K562 (cell line): ENCODE data around the gene PILRA. TPM values are rescaled to one million over a fixed set of nuclear protein-coding genes. Genes with fewer than 3 reads are reported as not detected.
"Not testable (repeated sequence)": the region's sequence is repeated elsewhere in the genome, so short reads cannot be mapped to it uniquely, and the experiment has no call there.

Source experiments
- CBFA2T2 ChIP-seq: fragments of 450-650 bp; conservative IDR thresholded peaks from 2 replicates; pipeline ENCODE4 v1.6.1; 2017; ENCODE audit warnings: mild to moderate bottlenecking
- CREB1 ChIP-seq, 2 experiments: sonication (generic) in 1 of 2; formaldehyde crosslinking in 1 of 2; IDR thresholded peaks; 2 replicates each; pipeline versions ENCODE4 v1.6.1 to v1.8.0; 2012 to 2022; ENCODE audit warnings: inconsistent platforms in 1 of 2, mild to moderate bottlenecking in 1 of 2, missing genetic modification reagents in 1 of 2, moderate library complexity in 1 of 2
- HDAC1 ChIP-seq, 2 experiments: fragments of 450-650 bp; IDR thresholded peaks; 2 replicates each; pipeline ENCODE4 v1.6.1; 2016 to 2017; ENCODE audit warnings: inconsistent platforms in 1 of 2, mild to moderate bottlenecking in 1 of 2, moderate library complexity in 1 of 2
- HDGF ChIP-seq: fragments of 450-650 bp; IDR thresholded peaks from 2 replicates; pipeline ENCODE4 v1.6.1; 2016
- JUNB ChIP-seq: fragments of 450-650 bp; formaldehyde crosslinking; conservative IDR thresholded peaks from 2 replicates; pipeline ENCODE4 v1.4.0; 2020; ENCODE audit warnings: mild to moderate bottlenecking
- JUND ChIP-seq, 2 experiments: IDR thresholded peaks; 2 replicates in 1 of 2; 3 replicates in 1 of 2; pipeline ENCODE4 v1.6.1; 2011; ENCODE audit warnings: borderline replicate concordance in 2 of 2, low read depth in 2 of 2, low read length in 2 of 2, improper control_type of control experiment in 1 of 2, missing biosample characterization in 1 of 2, missing genetic modification characterization in 1 of 2, missing genetic modification reagents in 1 of 2
- MTA3 ChIP-seq: fragments of 450-650 bp; formaldehyde crosslinking; IDR thresholded peaks from 2 replicates; pipeline ENCODE4 v1.6.1; 2017; ENCODE audit warnings: mild to moderate bottlenecking, borderline replicate concordance
- NFE2 ChIP-seq: IDR thresholded peaks from 2 replicates; pipeline ENCODE4 v1.6.1; 2014; ENCODE audit warnings: antibody characterized with exemption, low read depth
- POLR2A ChIP-seq: fragments of 450-650 bp; conservative IDR thresholded peaks from 2 replicates; pipeline ENCODE4 v1.6.1; 2016
- SIN3A ChIP-seq, 2 experiments: fragments of 150-350 bp in 1 of 2; IDR thresholded peaks; 2 replicates each; pipeline ENCODE4 v1.6.1; 2011 to 2016; ENCODE audit warnings: borderline replicate concordance in 2 of 2, low read depth in 2 of 2, low read length in 2 of 2, mild to moderate bottlenecking in 2 of 2, moderate library complexity in 2 of 2; ENCODE audit not compliant: control insufficient read depth in 1 of 2
- SMAD4 ChIP-seq: fragments of 250-450 bp; sonication (Bioruptor Pico); conservative IDR thresholded peaks from 2 replicates; pipeline ENCODE4 v1.8.0; 2021; ENCODE audit warnings: inconsistent platforms, mild to moderate bottlenecking, moderate library complexity
- TRIM24 ChIP-seq, 2 experiments: fragments of 450-650 bp; IDR thresholded peaks; 2 replicates each; pipeline ENCODE4 v1.6.1; 2016
- TRIM28 ChIP-seq: fragments of 450-650 bp; IDR thresholded peaks from 2 replicates; pipeline ENCODE4 v1.6.1; 2017
- polyA plus RNA-seq, 8 experiments: library from polyadenylated mRNA; depleted of rRNA in 4 of 8; stranded (reverse) in 5 of 8; unstranded in 3 of 8; fragments of >200 nt; fragmentation: Nextera tagmentation in 2 of 8; fragmentation: Illumina TruSeq in 1 of 8; extraction: Ambion mirVana in 2 of 8; extraction: Trizol in 1 of 8; gene quantifications; 2 replicates each; pipeline versions ENCODE4 v1.2.1 to v1.2.3, GENCODE V29; 2011 to 2014; ENCODE audit warnings: inconsistent platforms in 1 of 8, missing spikeins in 1 of 8
- total RNA-seq, 7 experiments: library from RNA; depleted of rRNA in 6 of 7; stranded (reverse); fragments of >200 nt in 6 of 7; fragmentation: Illumina TruSeq in 2 of 7; extraction: Trizol in 2 of 7; gene quantifications; 2 replicates each; pipeline versions ENCODE4 v1.2.1 to v1.2.3, GENCODE V29; 2011 to 2021; ENCODE audit warnings: low replicate concordance in 1 of 7
- TF ChIP-seq, protein P1 (sequence below), 2 experiments: fragments of 200-800 bp in 1 of 2; sonication (Bioruptor generic) in 1 of 2; sonication (generic) in 1 of 2; formaldehyde crosslinking in 1 of 2; IDR thresholded peaks in 1 of 2; conservative IDR thresholded peaks in 1 of 2; 2 replicates each; pipeline versions ENCODE4 v1.5.0 to v1.6.1; 2016 to 2020; ENCODE audit warnings: missing compliant biosample characterization in 1 of 2, missing genetic modification characterization in 1 of 2, missing genetic modification reagents in 1 of 2
- TF ChIP-seq, protein P2 (sequence below): fragments of 250-450 bp; sonication (Bioruptor Pico); IDR thresholded peaks from 2 replicates; pipeline ENCODE4 v1.4.0; 2020

The PILRA gene
- total and polyA plus RNA-seq, 9 of the 15 experiments (the other 6 are each of a cell fraction or from before 2014, with no cell fraction given): 0.13 to 1.8 (median 0.62) TPM

DNA sequence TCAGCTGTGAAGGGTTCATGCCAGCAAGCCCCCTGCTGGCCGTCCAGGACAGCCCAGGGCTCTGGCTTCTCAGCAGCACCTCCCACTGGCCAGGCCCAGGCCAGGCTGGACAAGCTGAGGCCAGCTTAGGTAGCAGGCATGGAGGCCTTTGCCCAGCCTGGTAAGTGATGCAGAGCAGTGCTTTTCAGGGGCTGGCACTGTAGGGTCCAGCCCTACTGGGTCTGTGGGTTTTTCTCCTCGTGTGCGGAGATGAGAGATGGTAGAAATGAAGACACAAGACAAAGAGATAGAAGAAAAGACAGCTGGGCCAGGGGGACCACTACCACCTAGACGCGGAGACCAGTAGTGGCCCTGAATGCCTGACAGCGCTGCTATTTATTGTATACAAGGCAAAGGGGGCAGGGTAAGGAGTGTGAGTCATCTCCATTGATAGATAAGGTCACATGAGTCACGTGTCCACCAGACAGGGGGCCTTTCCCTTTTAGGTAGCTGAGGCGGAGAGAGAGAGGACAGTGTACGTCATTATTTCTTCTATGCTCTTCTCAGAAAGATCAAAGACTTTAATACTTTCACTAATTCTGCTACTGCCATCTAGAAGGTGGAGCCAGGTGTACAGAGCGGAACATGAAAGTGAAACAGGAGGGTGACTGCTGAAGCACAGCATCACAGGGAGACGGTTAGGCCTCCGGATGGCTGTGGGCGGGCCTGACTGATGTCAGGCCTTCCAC lies 28.6 kb upstream of the PILRA start (continued):
- TF ChIP-seq, protein P1, sequence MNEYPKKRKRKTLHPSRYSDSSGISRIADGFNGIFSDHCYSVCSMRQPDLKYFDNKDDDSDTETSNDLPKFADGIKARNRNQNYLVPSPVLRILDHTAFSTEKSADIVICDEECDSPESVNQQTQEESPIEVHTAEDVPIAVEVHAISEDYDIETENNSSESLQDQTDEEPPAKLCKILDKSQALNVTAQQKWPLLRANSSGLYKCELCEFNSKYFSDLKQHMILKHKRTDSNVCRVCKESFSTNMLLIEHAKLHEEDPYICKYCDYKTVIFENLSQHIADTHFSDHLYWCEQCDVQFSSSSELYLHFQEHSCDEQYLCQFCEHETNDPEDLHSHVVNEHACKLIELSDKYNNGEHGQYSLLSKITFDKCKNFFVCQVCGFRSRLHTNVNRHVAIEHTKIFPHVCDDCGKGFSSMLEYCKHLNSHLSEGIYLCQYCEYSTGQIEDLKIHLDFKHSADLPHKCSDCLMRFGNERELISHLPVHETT (CRISPR knock-in tag; conservative IDR thresholded peaks at IDR 0.05 in 1 of 2, IDR thresholded peaks at IDR 0.05 in 1 of 2): peak in 1 of 2 experiments; percentile 37; a peak in 1 of 4 replicates
- TF ChIP-seq CREB1 (IDR thresholded peaks at IDR 0.05): not testable (repeated sequence)
- TF ChIP-seq CREB1 (CRISPR knock-in tag; IDR thresholded peaks at IDR 0.05) (peak; percentile 24; the same call in 1 of the 2 replicates), MTA3 (peak; percentile 58; the same call in 1 of the 2 replicates), TRIM24 (IDR thresholded peaks at IDR 0.05) (peak; percentile 47 to 76; a peak in 3 of 4 replicates), JUNB (CRISPR knock-in tag) (peak; percentile 97), TRIM28 (peak; percentile 50; the same call in 1 of the 2 replicates), HDAC1 (IDR thresholded peaks at IDR 0.05) (peak in 1 of 2 experiments; percentile 65; a peak in 1 of 4 replicates), POLR2A (peak; percentile 62), JUND (IDR thresholded peaks at IDR 0.05; ENCODE audit: borderline replicate concordance, low read depth, low read length) (peak; percentile 98), JUND (tag; IDR thresholded peaks at IDR 0.05; ENCODE audit: borderline replicate concordance, low read depth, low read length) (peak; percentile 98), SMAD4 (CRISPR knock-in tag) (peak; percentile 94), CBFA2T2 (peak; percentile 82), NFE2 (peak; percentile 49; the same call in 1 of the 2 replicates), HDGF (0 out of 2 replicates have a peak, but pooled peaks have one; percentile 34), SIN3A (IDR thresholded peaks at IDR 0.05; ENCODE audit: borderline replicate concordance in 2 of 2, control insufficient read depth in 1 of 2, low read depth in 2 of 2, low read length in 2 of 2) (peak in 1 of 2 experiments; percentile 37; a peak in 1 of 4 replicates)
- TF ChIP-seq, protein P2, sequence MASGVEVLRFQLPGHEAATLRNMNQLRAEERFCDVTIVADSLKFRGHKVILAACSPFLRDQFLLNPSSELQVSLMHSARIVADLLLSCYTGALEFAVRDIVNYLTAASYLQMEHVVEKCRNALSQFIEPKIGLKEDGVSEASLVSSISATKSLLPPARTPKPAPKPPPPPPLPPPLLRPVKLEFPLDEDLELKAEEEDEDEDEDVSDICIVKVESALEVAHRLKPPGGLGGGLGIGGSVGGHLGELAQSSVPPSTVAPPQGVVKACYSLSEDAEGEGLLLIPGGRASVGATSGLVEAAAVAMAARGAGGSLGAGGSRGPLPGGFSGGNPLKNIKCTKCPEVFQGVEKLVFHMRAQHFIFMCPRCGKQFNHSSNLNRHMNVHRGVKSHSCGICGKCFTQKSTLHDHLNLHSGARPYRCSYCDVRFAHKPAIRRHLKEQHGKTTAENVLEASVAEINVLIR: 0 out of 2 replicates have a peak, but pooled peaks have one; percentile 15
